NCI-H2081 (cell line): ENCODE results near the gene MAPRE2.

ENCODE experiments used
- DNase-seq, 2 experiments: peaks; one replicate each; lab custom pipeline; 2025; lab: John Stamatoyannopoulos, UW

Gene MAPRE2

DNA sequence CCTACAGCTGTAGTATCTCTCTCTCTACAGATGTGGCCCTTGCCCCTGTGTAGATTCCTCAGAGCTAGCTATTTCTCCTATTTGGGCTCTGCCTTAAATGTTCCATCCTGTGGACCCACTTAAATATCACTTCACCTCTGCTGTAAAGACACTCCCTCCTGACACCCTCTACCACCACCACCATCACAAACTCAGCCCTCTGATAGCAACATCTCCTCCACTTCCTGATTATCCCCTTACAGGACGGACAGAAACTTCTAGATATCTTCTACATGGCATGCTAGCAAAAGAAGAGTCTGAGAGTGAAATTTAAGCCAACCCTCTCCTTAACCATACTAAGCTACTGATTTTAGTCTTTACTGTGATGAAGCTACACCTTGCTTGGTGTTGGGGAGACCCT, 3.2 kb upstream of the MAPRE2 start:
- no peak for DNase-seq

DNA sequence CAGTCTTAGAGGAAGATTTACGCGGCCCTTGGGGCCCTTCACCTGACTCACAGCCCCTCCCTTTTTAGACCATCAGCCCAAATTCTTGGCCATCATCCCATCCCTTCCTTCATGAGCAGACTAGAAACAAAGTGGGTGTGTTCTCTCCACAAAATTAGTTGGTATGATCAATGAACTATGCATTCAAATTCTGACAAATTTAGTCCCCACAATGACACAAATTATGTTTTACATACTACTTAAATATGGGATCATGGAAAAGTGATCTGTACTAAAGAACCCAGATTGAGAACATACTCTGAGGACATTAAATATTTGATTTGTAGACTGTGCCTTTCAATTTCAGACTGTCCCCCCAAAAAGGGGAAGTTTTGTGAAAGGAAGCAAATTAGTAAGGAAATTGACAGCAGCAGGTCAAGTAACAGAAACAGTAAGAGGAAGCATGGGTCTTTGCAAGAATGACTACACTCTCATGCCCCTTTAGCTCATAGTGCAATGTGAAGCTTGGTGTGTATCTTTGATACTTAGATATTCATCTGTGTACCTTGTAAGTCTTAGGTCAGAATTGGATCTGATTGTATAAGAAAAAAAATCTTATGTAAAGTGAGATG, 2.2 kb upstream of the MAPRE2 start:
- DNase-seq = no peak

DNA sequence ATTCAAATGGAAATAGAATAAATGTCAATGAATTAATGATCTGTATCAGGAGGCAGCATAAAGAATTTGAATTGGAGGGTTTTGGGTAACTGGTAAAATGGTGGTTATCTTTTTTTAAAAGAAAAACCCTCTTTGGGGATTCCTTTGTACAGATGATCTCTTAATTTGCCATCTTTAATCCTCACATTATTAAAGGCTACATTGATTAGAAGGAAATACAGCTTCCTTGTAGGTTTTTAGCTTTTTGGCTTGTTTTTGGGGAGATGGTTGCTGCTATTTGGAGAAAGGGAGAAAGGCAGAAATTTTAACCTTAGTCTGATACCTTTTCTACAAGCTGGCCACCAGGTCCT, 600 bp upstream of the MAPRE2 start:
- no peak for DNase-seq

DNA sequence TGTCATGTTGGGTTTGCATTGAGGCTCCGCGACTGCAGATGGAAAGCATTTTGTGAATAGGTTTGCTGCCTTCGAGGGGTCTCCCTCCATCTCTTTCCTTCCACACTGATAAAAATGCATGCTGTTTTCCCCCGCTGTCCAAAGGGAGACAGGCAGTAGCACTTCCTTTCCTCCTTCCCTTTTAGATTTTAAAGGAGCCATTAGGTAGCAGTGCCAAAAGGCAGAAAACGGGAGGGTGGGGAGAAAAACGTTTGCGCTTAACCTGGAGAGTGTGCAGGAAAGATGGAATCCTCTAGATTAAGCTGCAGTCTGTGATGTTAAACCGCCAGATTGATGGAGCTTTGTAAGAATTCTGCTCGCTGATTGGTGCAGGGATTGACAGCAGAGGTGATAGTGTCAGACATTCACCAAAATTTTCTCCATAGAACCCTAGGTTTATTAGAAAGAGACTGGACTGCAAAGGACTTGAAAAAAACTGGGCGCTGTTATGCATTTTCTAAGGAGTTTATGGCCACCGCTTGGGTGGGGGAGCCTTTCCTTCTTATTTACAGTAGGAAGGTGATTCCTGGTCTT, 688 bp downstream of the MAPRE2 start:
- peak in 1 of 2 experiments; percentile 35 for DNase-seq

DNA sequence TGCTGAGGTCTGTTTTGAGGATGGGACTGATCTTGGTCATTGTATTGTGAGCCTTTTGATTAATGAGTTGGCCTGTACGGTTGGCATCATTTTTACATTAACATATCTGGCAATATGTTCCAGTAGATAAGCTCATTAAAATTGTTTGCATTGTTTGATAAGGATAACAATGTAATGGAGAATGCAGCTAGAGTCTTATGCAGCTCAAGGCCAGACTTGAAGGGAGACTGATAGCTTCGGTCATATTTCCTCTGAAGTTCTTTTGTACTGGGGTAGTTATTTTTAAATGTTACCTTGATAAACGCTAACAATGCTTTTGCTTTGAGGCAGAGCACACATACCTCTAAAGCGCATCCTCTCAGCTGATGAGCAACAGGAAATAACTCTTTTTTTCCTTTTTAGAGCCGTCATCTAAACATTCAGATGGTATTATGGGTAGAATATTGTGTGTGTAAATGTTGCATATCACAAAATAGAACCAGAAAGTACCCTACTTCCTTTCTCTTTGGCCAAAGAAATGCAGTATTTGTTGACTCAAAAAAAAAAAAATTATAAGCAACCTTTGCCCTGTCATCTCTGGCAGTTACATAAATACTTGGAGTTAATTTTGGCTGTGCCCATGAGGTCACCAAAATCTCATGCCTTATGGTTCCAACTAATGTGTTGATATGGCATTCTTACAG, 1.3 kb downstream of the MAPRE2 start:
- no peak for DNase-seq

DNA sequence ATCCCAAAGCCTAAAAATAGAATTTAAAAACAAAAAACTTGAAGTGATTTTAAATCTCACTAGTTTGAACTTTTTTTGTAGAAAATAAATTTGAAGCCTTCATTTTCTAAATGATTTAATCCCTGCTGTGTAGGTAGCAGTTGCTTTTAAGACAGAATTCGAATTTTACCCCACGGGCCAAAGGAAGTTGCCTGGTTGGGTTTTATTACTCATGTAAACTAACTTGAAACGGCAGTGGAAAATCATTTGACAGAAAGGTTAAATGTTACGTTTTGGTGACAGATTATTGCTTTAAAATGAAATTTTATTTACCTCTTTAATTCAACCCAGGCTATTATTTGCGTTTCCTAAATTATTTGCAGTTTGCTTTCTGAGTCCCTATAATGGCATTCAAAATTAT, 2.0 kb downstream of the MAPRE2 start:
- DNase-seq = no peak

DNA sequence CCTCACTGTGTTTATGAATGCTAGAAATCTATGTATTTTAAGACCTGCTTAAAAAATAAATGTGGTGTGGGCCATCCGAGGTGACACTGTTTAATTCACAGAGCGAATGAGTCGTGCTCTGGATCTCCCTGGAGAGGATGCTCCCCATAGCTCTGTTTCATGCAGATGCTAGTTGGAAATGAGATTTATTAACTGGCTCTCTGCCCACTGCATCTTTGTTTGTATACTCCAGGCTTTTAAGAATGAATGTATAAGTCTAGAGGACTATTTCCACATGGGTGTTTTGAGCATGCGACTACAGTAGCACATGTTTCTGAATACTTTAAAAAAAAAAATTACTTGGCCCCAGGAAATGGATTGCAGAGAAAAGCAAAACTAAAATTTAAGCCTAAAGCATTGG, 3.9 kb downstream of the MAPRE2 start:
- peak; percentile 33 to 68 for DNase-seq

DNA sequence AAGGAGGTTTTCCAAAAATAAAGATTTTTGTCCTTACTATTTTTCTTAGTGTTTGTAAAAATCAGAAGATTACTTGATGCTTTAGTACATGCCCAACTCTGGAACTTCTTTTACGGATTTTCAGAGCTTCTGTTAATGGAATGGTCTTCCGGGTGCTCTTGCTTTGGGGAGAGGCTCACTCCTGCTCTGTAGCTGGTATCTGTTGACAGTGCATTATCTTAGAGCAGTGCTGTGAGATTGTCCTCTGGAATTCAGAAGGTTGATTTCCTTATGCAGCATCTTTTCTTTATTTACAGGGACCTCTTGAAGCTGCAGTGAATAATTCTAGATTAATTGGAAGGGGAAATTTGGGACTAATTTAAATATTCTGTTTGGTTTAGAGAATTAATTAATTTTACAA, 4.6 kb downstream of the MAPRE2 start:
- DNase-seq = no peak

DNA sequence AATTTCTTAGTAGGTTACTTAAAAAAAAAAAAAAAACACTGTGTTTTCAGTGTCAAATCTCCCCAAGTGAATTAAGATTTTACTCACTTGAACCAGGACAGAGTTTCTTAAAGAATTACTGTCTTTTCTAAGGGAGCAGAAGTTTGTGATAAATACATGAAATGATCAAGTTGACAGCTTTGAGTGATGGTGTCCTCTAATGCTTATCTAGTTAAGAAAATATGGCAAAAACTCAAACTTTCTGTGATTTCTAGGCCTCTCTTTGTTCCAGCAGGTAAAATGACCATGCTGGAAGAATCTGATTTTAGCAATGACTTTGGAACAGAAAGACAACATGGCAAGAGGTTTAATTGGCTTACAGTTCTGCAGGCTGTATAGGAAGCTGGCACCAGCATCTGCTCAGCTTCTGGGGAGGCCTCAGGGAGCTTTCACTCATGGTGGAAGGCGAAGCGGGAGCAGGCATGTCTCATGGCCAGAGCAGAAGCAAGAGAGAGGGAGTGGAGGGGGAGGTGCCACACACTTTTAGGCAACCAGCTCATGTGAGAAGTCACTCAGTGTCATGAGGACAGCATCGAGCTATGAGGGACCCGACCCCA, 6.6 kb downstream of the MAPRE2 start:
- DNase-seq = no peak

DNA sequence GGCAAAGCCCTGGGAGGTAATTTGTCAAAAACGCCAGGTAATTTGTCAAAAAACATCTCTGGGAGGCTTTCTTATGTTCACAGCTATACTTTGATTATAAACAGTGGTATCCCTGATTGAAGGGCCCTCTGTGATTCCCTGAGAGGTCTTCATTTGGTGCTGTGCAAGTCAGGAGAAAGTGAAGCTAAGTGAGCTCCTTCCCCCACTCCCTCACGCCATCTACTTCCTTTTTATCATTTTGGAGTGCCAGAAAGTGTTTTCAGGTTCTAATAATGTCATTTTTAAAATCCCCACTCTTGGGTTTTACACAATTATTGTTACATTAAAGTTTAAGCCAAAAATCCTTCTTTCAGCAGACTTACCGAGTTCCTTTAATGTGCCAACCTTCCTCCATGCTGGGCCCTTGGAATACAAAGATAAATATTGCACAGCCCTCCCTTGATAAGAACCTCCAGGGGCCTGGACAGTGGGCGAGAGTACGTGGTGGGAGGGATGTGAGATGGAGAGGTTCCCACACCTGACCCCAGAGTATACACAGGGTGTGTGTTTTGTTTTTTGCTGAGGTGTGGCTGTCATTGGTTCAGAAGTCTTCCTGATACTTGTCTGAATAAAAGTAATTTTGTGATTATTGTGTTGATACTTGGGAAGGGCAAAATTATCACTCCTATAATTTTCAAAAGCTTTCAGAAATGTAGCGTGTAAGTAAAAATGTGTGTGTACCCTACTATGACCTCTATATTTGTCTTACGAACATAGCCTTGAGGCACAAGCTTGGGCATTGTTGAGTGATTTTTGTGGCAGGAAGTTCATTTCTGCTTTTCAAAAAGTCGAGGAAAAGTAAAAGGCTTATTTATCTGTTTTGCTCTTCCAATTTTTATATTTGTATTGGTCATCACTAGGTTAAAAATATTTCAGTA, 8.2 kb downstream of the MAPRE2 start:
- DNase-seq = peak in 1 of 2 experiments; percentile 26

DNA sequence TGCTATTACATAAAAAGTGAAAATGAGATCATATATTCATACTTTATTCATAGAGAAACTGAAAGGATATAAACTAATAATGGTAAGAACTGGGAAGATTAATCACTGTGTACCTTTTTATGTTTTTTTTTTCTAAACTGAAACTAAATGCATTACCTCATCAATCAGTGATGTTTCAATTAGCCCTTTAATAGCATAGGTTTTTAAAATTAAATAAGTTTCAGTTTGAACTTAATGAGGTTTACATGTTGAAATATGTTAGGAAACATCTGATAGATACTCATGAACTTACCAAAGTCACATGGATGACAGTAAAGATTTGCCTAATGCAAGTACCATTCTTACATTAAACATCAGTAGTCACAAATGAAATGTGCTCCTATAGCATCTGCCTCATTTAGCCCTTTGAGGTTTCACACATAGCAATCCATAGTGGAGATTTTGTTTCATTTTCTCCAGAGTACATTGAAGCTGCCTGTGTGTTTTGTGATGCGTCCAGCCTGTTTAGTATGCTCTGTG, 8.9 kb downstream of the MAPRE2 start:
- no peak for DNase-seq

DNA sequence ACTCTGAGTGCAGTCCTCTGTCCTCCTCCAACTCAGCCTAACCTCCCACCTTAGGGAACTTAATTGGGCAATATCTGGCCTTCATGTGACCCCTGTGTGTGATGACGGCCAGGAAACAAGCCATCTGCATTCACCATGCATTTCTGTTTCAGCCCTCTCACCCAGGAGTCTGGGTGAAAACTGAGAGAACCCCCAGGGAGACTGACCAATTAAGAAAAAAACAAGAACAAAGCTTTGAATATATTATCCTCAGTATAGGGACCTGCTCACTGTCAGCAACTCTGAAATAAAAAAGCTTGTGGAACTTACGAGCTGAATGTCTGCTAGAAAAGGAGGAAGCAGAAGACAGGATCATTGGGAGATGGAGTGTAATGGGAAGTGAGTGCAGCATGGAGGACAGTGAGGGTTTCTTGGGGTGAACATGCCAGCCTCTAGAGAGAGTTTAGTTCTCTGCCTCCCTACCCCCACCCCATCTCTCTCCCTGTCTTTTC, 9.5 kb downstream of the MAPRE2 start:
- DNase-seq = peak in 1 of 2 experiments; percentile 4

DNA sequence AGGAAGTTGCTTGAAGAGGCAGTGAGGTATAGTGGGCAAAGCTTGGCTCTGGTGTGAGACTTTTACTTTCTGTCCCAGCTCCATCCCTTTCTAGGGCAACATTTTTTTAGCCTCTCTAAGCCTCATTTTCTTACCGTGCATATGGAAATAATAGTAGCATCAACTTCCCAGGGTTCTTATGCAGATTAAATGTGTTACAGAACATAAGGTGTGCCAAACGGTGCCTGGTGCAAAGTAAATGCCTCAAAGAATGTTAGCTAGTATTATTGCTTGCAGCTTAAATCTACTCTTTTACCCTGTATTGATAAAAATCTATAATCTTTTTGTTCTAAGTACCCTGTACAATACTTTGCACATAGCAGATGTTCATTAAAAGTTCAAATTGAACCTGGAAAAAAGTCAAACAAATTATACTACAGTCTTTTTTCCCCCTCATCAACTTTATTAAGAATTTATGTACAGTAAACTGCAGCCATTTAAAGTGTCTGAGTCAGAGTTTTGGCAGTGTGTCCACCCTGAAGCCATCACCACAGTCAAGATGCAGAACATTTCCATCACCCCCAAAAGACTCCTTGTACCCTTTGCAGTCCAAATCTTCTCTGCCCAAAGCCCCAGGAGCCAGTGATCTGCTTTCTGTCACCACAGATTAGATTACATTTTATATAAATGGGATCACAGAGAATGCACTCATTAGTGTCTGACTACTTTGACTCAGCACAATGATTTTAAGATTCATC, 10.6 kb downstream of the MAPRE2 start:
- no peak for DNase-seq

DNA sequence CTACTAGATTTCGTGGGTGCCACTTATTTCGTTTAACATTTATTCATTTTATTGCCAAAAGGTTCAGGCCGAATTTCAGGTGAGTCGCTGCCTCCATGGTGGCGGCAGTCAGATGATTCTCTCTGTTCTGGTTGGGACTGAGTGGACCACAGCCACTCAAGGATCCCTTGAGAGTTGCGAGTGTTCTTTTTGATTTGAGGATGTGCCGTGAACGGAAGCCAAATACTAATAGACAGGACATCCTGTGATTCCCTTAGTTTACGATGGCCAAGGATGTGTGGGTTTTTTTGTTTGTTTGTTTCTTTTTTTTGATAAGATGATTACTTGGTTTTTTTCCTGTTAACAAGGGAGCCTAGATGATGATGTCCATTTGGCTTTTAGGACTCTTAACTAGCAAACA, 13.2 kb downstream of the MAPRE2 start:
- no peak for DNase-seq

DNA sequence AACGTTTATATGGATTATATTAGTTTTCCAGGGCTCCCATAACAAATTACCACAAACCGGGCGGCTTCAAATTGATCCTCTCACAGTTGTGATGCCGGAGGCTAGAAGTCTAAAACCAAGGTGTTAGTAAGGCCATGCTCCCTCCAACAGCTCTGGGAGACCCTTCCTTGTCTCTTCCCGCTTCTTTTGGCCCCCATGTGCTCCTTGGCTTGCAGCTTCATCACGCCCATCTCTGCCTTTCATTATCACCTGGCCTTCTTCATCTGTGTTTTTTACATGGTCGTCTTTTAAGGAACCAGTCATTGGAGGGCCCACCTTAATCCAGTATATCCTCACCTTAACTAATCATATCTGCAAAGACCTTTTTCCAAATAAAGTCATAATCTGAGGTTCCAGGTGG, 13.9 kb downstream of the MAPRE2 start:
- DNase-seq = no peak

DNA sequence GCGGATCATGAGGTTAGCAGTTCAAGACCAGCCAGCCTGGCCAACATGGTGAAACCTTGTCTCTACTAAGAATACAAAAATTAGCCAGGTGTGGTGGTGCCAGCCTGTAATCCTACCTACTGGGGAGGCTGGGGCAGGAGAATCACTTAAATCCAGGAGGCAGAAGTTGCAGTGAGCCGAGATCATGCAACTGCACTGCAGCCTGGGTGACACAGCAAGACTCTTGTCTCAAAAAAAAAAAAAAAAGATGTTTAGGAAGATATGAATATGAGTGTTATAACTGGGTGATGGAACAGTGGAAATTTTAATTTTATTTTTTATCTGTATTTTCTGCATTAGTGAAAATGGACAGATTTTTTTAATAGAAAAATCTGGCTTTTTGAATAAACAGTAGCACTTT, 14.5 kb downstream of the MAPRE2 start:
- no peak for DNase-seq

DNA sequence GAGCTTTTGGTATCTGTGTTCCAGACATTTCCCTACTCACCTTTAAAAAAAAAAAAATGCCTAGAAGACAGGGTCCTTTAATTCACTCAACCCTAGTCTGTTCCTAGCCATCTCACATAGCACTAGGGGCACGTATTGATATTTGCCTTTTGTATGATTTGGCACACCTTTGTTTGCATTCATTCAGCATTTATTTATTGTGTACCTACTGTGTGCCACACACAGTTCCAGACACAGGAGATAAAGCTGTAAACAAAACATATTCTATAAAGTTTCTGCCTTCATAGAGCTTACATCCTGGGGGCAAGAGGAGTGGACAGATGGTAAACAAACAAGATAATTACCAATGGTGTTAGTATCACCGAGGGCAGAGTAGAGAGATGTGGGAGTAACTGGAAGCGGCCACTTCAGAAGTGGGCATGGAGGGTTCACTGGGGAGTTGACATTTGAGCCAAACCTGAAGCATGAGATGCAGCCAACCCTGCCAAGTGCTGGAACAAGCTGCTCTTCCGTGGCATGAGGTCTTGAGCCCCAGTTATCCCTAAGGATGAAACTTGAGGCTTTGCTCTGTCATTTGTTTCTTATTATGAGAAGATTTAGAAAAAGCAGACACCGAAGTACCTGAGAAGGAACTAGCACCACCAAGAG, 18.2 kb downstream of the MAPRE2 start:
- DNase-seq = no peak

DNA sequence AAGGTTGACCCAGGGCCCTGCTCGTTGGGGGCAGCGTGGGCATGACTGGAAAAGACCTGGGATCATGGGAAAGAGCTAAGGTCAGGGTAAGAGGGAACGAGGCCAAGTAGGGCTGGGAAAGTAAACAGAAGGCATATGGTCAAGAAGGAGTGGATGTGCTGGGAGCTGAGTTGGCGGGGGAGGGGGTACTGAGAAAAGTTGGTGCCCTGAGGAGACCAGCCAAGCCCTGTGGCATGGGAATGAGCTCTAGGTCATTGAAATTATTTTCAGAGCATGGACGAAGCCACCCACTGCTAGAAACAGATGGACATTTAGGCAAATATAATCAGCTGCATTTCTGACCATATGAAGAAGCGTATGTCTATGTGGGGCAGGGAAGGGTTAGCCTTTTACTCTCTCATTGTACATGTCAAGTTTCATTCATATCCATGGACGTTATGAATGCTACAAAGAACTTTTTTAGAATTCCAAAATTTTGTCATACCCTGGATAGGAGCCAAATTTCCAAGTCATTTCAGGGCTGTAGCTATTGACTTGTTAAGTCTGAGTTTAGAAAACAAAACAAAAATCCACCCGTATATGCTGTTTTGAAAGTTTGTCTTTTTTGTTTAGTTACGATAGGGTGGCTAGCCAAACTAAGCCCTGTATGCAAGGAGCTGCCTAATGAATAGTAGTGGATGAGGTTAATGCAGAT, 19.1 kb downstream of the MAPRE2 start:
- DNase-seq = no peak

DNA sequence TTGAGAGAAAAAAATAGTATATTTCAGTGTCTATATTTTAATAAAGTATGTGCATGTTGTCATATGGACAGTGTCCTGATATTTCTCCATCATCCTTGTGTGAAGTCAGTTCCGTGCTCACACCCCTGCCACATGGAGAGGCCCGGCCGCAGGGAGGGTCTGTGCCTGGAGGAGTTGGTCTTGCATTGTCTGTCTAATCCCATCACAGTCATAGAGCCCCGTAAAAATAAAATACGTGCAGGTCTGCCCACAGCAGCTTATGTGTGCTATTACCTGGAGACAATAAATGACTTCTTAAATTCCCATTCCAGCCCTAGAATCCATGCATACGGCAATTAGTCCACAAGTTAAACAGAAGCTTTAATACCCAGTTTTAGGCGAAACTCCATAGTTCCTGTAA, 20.1 kb downstream of the MAPRE2 start:
- no peak for DNase-seq

DNA sequence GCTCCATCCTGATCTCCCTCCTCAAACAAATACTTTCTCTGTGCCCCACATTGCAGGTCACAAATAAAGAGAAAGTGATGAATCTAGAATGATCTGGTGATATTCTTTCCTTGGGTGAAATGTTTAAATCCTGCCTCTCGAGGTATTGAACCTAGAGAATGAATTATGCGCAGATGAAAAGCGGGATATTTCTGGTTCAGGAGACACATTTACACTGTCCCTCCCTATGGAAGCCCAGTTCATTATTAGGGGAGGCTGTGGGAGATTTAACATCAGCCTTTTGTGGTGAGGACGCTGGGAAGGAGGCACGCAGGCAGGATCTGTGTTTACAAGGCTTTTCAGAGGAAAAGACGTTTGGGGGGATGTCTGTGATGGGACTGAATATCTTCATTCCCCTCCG, 20.6 kb downstream of the MAPRE2 start:
- DNase-seq = no peak
